Neural cell (in vitro differentiated cells): Measurements from ENCODE around the gene UTRN.

Experiments used
- CTCF ChIP-seq: fragments of 450-650 bp; IDR thresholded peaks from 2 replicates; pipeline ENCODE4 v1.5.1; 2014; ENCODE audit warnings: antibody characterized with exemption, mild to moderate bottlenecking, moderate library complexity; ENCODE audit not compliant: poor library complexity, severe bottlenecking
- EP300 ChIP-seq: fragments of 450-650 bp; conservative IDR thresholded peaks from 2 replicates; pipeline ENCODE4 v1.6.1; 2014; ENCODE audit warnings: antibody characterized with exemption, mild to moderate bottlenecking, moderate library complexity; ENCODE audit not compliant: poor library complexity, severe bottlenecking
- EZH2 ChIP-seq: fragments of 200-600, 300-800 bp; shearing (Covaris generic), sonication (generic); IDR thresholded peaks from 2 replicates; pipeline ENCODE4 v1.6.1; 2014; ENCODE audit warnings: antibody characterized with exemption, low read length, borderline replicate concordance, mild to moderate bottlenecking; ENCODE audit not compliant: insufficient read depth, poor library complexity, severe bottlenecking
- POLR2AphosphoS5 ChIP-seq: IDR thresholded peaks from 2 replicates; pipeline ENCODE4 v1.6.1; 2012
- RAD21 ChIP-seq: fragments of 450-650 bp; conservative IDR thresholded peaks from 2 replicates; pipeline ENCODE4 v1.6.1; 2014; ENCODE audit warnings: antibody characterized with exemption, mild to moderate bottlenecking, moderate library complexity
- SMC3 ChIP-seq: fragments of 450-650 bp; conservative IDR thresholded peaks from 2 replicates; pipeline ENCODE4 v1.6.1; 2014; ENCODE audit warnings: antibody characterized with exemption, mild to moderate bottlenecking, moderate library complexity; ENCODE audit not compliant: poor library complexity

GRCh38 chr6:144320741-144321140, 35.6 kb downstream of the UTRN start:
- TF ChIP-seq CTCF: no peak
- TF ChIP-seq EZH2: no peak
- TF ChIP-seq SMC3: no peak
- TF ChIP-seq EP300: no peak
- TF ChIP-seq RAD21: no peak
- TF ChIP-seq POLR2AphosphoS5: no peak
